ENCODE data around the gene REV1. TPM values are rescaled to one million over a fixed set of nuclear protein-coding genes. Genes with fewer than 3 reads are reported as not detected.
A peak's percentile ranks its signal among the peaks of the same experiment; 100 is the strongest.

REV1 gene
- total RNA-seq, 1 experiment from 2014 or later: 38.7 TPM

DNA sequence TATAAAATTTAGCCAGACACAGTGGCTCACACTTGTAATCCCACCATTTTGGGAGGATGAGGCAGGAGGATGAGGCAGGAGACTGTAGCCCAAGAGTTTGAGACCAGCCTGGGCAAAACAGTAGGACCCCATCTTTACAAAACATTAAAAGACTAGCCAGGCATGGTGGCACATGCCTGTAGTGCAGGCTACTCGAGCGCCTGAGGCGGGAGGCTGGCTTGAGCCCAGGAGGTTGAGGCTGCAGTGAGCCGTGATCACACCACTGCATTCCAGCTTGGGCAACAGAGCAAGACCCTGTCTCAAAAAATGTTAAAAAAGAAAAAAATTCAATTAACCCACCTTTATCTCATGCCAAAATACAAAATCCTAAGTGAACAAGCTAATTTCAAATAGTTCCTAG, 4.0 kb downstream of the REV1 start:
- Mint-ChIP-seq H3K27ac (no peak overlapping the region), H3K4me3 (no peak overlapping the region), H3K36me3 (peaks cover 7% of the 10 kb centered on the region; the same call in 1 of the 2 replicates), H3K9me3 (no peaks in the 10 kb centered on the region), H3K27me3 (ENCODE audit: low read depth) (peaks cover 4% of the 10 kb centered on the region; the same call in 1 of the 2 replicates), H3K4me1 (peaks cover 63% of the 10 kb centered on the region)
- DNase-seq (ENCODE audit: low spot score) (no peak), ATAC-seq (no peak)
- POLR2A ChIA-PET: no interaction called here
- peak; percentile 91 for TF ChIP-seq ZNF121 (CRISPR knock-in tag; IDR thresholded peaks at IDR 0.05)
- TF ChIP-seq TCF7 (CRISPR knock-in tag; IDR thresholded peaks at IDR 0.05; ENCODE audit: low read depth): no peak
- TF ChIP-seq, protein P1, sequence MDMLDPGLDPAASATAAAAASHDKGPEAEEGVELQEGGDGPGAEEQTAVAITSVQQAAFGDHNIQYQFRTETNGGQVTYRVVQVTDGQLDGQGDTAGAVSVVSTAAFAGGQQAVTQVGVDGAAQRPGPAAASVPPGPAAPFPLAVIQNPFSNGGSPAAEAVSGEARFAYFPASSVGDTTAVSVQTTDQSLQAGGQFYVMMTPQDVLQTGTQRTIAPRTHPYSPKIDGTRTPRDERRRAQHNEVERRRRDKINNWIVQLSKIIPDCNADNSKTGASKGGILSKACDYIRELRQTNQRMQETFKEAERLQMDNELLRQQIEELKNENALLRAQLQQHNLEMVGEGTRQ (CRISPR knock-in tag; IDR thresholded peaks at IDR 0.05): no peak
- CTCF ChIA-PET: no interaction called here

GRCh38 chr2:99485411-99485810, 4.4 kb downstream of the REV1 start:
- Mint-ChIP-seq H3K4me1 (peaks cover 62% of the 10 kb centered on the region), H3K9me3 (no peaks in the 10 kb centered on the region), H3K36me3 (peaks cover 7% of the 10 kb centered on the region; the same call in 1 of the 2 replicates), H3K4me3 (no peak overlapping the region; the same call in 1 of the 2 replicates), H3K27ac (no peak overlapping the region), H3K27me3 (ENCODE audit: low read depth) (peaks cover 4% of the 10 kb centered on the region; the same call in 1 of the 2 replicates)
- ATAC-seq (no peak), DNase-seq (ENCODE audit: low spot score) (no peak)
- ChIA-PET POLR2A (no interaction called here), CTCF (no interaction called here)
- TF ChIP-seq ZNF232 (CRISPR knock-in tag; IDR thresholded peaks at IDR 0.05) (no peak), MAX (CRISPR knock-in tag; IDR thresholded peaks at IDR 0.05) (no peak), ESRRA (CRISPR knock-in tag; IDR thresholded peaks at IDR 0.05; ENCODE audit: borderline replicate concordance) (no peak), NR1H2 (CRISPR knock-in tag; IDR thresholded peaks at IDR 0.05) (no peak), ZNF416 (CRISPR knock-in tag; IDR thresholded peaks at IDR 0.05) (no peak), ZNF317 (CRISPR knock-in tag; IDR thresholded peaks at IDR 0.05; ENCODE audit: borderline replicate concordance, low read depth) (no peak), ZNF532 (CRISPR knock-in tag; IDR thresholded peaks at IDR 0.05; ENCODE audit: borderline replicate concordance) (no peak), FOXP1 (CRISPR knock-in tag; IDR thresholded peaks at IDR 0.05; ENCODE audit: borderline replicate concordance) (no peak), MXD4 (CRISPR knock-in tag; IDR thresholded peaks at IDR 0.05; ENCODE audit: borderline replicate concordance) (no peak), HMGA2 (CRISPR knock-in tag; IDR thresholded peaks at IDR 0.05) (no peak), ATF3 (CRISPR knock-in tag; conservative IDR thresholded peaks at IDR 0.05) (no peak), MYBL2 (CRISPR knock-in tag; IDR thresholded peaks at IDR 0.05) (no peak), SMAD4 (CRISPR knock-in tag; IDR thresholded peaks at IDR 0.05) (no peak), TEAD4 (CRISPR knock-in tag; IDR thresholded peaks at IDR 0.05) (no peak), TCF7 (CRISPR knock-in tag; IDR thresholded peaks at IDR 0.05; ENCODE audit: low read depth) (no peak), ZNF423 (CRISPR knock-in tag; IDR thresholded peaks at IDR 0.05) (no peak)
- TF ChIP-seq, protein P2, sequence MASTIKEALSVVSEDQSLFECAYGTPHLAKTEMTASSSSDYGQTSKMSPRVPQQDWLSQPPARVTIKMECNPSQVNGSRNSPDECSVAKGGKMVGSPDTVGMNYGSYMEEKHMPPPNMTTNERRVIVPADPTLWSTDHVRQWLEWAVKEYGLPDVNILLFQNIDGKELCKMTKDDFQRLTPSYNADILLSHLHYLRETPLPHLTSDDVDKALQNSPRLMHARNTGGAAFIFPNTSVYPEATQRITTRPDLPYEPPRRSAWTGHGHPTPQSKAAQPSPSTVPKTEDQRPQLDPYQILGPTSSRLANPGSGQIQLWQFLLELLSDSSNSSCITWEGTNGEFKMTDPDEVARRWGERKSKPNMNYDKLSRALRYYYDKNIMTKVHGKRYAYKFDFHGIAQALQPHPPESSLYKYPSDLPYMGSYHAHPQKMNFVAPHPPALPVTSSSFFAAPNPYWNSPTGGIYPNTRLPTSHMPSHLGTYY (CRISPR knock-in tag; IDR thresholded peaks at IDR 0.05): no peak
- TF ChIP-seq, protein P3, sequence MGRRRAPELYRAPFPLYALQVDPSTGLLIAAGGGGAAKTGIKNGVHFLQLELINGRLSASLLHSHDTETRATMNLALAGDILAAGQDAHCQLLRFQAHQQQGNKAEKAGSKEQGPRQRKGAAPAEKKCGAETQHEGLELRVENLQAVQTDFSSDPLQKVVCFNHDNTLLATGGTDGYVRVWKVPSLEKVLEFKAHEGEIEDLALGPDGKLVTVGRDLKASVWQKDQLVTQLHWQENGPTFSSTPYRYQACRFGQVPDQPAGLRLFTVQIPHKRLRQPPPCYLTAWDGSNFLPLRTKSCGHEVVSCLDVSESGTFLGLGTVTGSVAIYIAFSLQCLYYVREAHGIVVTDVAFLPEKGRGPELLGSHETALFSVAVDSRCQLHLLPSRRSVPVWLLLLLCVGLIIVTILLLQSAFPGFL (CRISPR knock-in tag; IDR thresholded peaks at IDR 0.05; ENCODE audit: borderline replicate concordance): no peak

Measured in WTC11 (cell line).